Skeletal muscle cell (primary cell): ENCODE measurements around the gene LINGO4.
A peak's percentile ranks its signal among the peaks of the same experiment; 100 is the strongest.

Experiments used
- DNase-seq: peaks from one replicate; pipeline ENCODE4 v3.0.0-alpha.2; 2010; ENCODE audit warnings: low read depth
- H3K4me3 ChIP-seq: 2 replicates; pipeline ENCODE4 v1.5.1; 2011; ENCODE audit warnings: low read depth, mild to moderate bottlenecking, control low read depth, low read length, moderate library complexity

The LINGO4 gene

GRCh38 chr1:151816548-151817352 lies 11.5 kb upstream of the LINGO4 start:
- no peak for DNase-seq
- no peak overlapping the region for H3K4me3 ChIP-seq

- H3K4me3 ChIP-seq, result no peak overlapping the region
- no peak for DNase-seq
Measured at GRCh38 chr1:151815716-151816327, 10.6 kb upstream of the LINGO4 start.

- H3K4me3 ChIP-seq, result no peak overlapping the region
- no peak for DNase-seq
Measured at GRCh38 chr1:151814971-151815545, 9.8 kb upstream of the LINGO4 start.

GRCh38 chr1:151814426-151814825 lies 9.2 kb upstream of the LINGO4 start:
- no peak overlapping the region for H3K4me3 ChIP-seq
- DNase-seq, result no peak

- DNase-seq, result no peak
- H3K4me3 ChIP-seq, result no peak overlapping the region
Measured at GRCh38 chr1:151813271-151813977, 8.2 kb upstream of the LINGO4 start.

- peak; percentile 65 for DNase-seq
- no peak overlapping the region for H3K4me3 ChIP-seq
Measured at GRCh38 chr1:151811181-151811580, 6.0 kb upstream of the LINGO4 start.

GRCh38 chr1:151809985-151810556 lies 4.9 kb upstream of the LINGO4 start:
- DNase-seq, result no peak
- H3K4me3 ChIP-seq, result no peak overlapping the region

- no peak overlapping the region for H3K4me3 ChIP-seq
- no peak for DNase-seq
Measured at GRCh38 chr1:151809290-151809984, 4.2 kb upstream of the LINGO4 start.

- no peak overlapping the region for H3K4me3 ChIP-seq
- no peak for DNase-seq
Measured at GRCh38 chr1:151807766-151808165, 2.5 kb upstream of the LINGO4 start.

- DNase-seq, result no peak
- H3K4me3 ChIP-seq, result no peak overlapping the region
Measured at GRCh38 chr1:151807131-151807530, 1.9 kb upstream of the LINGO4 start.

GRCh38 chr1:151806170-151806569 lies 951 bp upstream of the LINGO4 start:
- no peak for DNase-seq
- no peak overlapping the region for H3K4me3 ChIP-seq

GRCh38 chr1:151803915-151804314 lies 1.3 kb downstream of the LINGO4 start:
- no peak for DNase-seq
- H3K4me3 ChIP-seq, result no peak overlapping the region

GRCh38 chr1:151803164-151803563 lies 2.1 kb downstream of the LINGO4 start:
- DNase-seq, result no peak
- no peak overlapping the region for H3K4me3 ChIP-seq

GRCh38 chr1:151802372-151802771 lies 2.8 kb downstream of the LINGO4 start:
- no peak overlapping the region for H3K4me3 ChIP-seq
- no peak for DNase-seq

- DNase-seq, result no peak
- H3K4me3 ChIP-seq, result no peak overlapping the region
Measured at GRCh38 chr1:151801846-151802245, 3.4 kb downstream of the LINGO4 start.

- DNase-seq, result no peak
Measured at GRCh38 chr1:151801310-151801820, 3.9 kb downstream of the LINGO4 start.

GRCh38 chr1:151800830-151801229 lies 4.4 kb downstream of the LINGO4 start:
- H3K4me3 ChIP-seq, result no peak overlapping the region
- DNase-seq, result no peak

More at GRCh38 chr1:151801310-151801820, 3.9 kb downstream of the LINGO4 start:
- no peak overlapping the region for H3K4me3 ChIP-seq

- no peak for DNase-seq
Measured at GRCh38 chr1:151799179-151800022, 5.8 kb downstream of the LINGO4 start.

More at GRCh38 chr1:151799179-151800022, 5.8 kb downstream of the LINGO4 start:
- H3K4me3 ChIP-seq, result no peak overlapping the region
